GM18526 (cell line): ENCODE data around the gene ELK1.

Experiments used
- POLR2A ChIP-seq: IDR thresholded peaks from 3 replicates; pipeline ENCODE4 v1.6.1; 2011; ENCODE audit not compliant: insufficient read length; ENCODE audit errors: extremely low read depth

ELK1 gene

DNA sequence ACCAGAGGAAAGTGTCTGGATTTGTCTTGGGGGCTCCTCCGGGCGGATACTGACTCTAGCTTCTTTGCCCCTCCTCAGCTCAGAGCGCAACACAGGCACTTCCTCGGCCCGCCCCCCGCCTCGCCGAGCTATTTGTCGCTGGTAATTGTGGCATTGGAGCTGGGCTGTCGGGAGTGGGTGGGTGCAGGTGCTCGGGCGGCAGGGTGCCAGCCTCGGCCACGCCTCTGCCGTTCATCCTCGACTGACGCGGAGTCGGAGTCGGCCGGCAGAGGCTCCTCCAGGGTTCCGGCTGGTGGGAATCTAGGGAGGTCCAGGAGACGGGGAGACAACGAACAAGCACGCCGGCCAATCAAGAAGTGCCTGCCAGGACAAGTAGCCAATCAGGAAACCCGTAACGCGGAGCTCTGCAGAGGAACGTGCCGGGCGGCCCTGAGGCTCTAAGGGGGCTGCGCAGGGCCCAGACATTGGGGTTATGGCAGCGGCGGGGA, 26.8 kb downstream of the ELK1 start:
- no peak for TF ChIP-seq POLR2A

DNA sequence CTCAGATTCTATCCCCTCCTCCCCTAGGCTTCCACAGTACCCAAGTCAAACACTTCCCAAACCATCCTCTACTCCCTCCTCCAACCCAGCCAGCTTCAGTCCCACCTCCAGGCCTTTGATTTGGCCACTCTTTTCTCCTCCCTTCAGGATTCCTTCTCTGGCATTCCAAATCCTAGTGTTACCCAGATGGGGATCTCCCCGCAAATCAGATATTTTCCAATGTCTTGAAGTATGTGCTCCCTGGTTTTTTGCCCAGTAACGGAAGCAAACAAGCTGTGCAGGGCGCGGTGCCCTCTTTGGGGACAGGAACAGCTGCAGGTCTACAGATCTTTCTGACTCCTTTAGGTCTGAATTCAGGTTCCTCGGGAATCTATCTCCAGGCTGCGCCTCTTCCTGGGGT, 28.5 kb downstream of the ELK1 start:
- no peak for TF ChIP-seq POLR2A

DNA sequence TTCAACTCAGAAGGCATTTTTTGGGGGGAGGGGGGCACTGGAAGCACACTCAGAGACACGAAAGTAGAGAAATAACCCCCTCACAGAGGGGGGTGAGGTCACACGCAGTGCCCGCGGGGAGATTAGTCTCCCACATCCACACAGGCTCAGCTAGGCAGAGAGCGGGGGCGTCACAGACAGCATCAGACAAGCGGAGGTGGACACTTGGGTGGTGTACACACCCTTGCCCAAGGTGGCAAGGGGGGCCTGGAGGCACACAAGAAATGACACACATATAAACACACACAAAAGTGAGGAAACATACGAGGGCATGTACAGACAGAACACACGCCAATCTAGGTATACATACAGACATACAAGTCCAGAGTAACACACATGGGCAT, 30.1 kb downstream of the ELK1 start:
- TF ChIP-seq POLR2A: no peak

DNA sequence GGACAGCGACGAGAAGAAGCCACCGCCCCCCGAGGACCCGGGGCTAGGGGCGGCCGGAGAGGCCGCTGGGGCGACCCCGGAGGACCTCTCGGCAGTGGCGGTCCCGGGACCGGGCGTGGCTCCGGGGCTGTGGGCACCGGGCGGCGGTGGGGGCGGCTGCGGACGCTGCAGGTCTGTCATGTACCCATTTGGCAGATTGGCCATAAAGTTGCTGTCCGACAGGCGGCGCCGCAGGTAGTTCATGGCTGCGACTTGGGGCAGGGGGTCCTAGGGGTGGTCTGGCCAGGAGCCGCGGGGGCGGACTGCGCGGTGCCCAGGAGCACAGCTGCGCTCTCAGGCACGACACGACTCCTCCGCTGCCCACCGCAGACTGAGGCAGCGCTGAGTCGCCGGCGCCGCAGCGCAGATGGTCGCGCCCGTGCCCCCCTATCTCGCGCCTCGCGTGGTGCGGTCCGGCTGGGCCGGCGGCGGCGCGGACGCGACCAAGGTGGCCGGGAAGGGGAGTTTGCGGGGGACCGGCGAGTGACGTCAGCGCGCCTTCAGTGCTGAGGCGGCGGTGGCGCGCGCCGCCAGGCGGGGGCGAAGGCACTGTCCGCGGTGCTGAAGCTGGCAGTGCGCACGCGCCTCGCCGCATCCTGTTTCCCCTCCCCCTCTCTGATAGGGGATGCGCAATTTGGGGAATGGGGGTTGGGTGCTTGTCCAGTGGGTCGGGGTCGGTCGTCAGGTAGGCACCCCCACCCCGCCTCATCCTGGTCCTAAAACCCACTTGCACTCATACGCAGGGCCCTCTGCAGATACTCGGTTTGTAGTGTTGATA, 30.7 kb downstream of the ELK1 start, which contains the start of gene SYN1:
SYN1 (minus strand) TSS at position 372 of the 817 bp plus-strand sequence; CDS start at position 243, 129 bp downstream.
- no peak for TF ChIP-seq POLR2A

DNA sequence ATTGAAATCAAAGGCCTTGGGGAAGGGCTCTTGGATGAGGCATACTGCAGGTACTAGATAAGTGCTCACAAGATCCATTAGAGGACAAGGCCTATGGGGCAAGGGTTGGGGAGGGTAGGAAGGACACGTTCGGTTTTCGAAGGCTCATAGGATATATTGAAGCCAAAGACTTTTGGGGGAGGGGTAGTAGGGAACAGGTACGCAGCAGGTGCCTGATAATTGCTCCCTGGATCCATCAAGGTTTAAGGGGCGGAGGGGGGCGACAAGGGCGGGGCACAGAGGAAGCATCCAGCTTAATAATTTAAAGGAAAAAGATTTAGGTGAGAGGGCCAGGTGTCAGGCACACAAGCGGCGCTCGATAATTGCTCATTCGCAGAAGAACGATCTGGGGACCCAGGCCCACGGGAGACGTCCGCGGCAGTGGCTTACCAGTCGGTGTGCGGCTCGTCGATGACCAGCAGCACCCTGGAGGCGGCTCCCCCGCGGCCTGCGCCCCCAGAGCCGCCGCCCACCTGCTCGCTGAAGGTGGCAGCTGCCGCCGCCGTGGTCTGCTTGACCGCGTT, 31.4 kb downstream of the ELK1 start:
- TF ChIP-seq POLR2A: no peak

DNA sequence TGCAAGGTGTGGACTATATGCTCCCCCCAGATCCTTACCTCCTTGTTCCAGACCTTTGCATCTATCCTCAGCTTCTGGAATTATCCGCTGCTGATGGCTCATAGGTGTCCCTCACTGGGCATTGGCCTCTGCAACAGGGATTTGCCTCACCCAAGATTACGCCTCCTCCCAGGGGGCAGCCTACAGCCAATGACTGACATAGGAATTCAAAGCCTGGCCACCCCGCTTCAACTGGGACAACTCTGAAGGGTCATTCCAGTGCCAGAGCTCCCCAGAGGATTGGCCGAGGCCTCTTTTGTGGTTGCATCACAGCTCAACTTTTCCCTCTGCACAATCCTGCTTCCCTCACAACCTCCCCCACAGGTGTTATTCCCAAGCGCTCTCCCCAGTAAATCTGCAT, 35.7 kb downstream of the ELK1 start:
- no peak for TF ChIP-seq POLR2A

DNA sequence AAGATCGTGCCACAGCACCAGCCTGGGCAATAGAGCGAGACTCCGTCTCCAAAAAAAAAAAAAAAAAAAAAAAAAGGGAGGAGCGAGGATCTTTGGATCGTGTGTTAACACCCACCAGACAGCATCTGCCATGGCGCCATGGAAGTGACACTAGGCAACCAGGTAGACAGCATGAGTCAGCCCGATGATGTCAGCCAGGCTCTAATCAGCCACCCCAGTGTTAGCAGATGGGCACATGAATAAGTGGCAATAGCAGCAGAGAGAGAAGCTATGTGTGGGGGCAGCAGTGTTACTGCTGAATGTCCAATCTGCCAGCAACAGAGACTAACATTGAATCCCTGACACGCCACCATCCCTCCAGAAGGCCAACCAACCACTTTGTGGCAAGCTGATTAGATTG, 37.3 kb downstream of the ELK1 start:
- no peak for TF ChIP-seq POLR2A

DNA sequence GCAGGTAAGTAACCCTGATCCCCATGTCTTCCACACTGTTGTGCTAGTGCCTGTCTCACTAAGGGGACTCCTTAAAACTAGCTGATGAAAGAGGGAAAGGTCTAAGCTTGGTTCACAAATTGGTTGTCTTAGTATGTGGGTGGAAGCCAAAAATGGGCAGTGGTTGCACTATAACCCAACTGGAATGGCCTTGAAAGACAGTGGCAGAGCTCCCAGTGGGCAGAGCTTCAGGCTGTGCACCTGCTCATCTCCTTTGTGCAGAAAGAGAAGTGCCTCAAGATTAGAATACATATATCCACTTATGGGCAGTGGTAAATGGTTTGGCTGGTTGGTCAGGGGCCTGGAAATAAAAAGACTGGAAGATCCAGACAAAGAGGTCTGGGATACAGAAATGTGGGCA, 37.9 kb downstream of the ELK1 start:
- TF ChIP-seq POLR2A: no peak

DNA sequence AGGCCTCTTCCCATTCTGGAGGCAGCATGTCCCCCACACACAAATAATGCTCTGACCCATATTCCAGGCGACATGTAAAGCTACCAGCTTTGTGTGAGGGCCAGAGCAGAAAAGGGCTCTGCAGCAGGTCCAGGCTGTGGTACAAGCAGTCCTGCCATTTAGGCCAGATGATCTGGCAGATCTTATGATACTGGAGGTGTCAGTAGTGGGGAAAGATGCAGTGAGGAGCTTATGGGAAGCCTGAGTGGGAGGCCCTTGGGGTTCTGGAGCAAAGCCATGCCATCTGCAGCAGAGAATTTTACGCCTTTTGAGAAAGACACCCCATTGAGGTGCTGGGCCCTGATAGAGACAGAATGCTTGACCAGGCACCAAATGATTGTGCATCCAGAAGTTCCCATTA, 38.4 kb downstream of the ELK1 start:
- TF ChIP-seq POLR2A: no peak

DNA sequence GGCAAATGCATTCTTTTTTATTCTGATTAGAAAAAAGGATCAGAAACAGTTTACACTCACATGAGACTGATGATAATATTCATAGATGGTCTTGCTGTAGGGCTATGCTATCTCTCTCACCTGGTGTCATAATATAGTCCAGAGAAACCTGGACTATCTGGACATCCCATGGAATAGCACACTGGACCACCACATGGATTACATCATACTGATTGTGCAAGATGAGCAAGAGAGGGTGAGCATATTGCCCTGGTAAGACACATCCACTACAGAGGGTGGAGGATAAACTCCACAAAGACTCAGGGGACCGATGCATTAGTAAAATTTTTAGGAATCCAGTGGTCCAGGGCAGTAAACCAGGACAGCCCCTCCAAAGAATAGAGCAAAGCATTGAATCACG, 38.9 kb downstream of the ELK1 start:
- no peak for TF ChIP-seq POLR2A

DNA sequence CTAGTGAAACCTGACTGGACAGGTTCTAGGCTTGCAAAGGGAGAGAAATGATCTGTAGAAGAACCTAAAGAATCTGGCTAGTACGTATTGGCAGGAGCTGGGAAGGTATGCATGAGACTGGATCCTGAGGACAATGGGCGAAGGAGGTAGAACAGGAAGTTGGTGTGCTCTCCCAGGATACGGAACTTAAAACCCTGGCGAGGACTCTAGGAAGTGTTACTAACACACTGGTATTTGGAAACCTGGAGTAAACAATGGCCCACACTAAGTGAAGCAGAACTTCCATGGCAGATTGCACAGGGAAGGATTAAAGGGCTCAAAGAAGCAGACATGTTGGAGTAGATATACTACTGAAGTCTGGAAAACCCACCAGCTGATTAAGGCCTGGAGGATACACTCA, 39.9 kb downstream of the ELK1 start:
- TF ChIP-seq POLR2A: no peak

DNA sequence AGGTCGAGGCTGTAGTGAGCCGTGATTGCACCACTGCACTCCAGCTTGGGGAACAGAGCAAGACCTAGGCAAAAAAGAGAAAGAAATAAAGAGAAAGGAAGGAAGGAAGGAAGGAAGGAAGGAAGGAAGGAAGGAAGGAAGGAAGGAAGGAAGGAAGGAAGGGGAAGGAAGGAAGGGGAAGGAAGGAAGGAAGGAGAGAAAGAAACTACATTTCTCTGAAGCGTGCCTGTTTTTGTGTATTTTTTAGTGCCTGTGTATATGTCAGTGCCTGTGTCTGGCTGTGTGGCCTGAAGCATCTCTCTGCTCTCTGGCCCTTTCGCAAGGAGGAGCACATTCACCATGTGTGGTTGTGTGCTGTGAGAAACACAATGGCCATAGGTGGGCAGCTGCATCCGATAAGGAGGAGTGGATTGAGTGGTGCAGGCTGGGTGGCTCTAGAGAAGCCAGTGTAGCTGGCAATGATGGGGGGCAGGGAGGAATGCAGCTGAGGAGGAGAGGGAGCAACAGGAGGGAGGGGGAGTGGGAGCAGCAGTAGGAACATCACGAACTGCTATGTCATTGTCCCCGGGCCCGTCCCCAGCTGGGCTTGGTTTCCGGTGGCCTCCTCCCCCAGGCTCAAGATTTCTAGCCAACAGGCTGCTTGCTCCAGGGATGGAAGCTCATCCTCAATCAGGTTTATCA, 42.1 kb downstream of the ELK1 start:
- no peak for TF ChIP-seq POLR2A

DNA sequence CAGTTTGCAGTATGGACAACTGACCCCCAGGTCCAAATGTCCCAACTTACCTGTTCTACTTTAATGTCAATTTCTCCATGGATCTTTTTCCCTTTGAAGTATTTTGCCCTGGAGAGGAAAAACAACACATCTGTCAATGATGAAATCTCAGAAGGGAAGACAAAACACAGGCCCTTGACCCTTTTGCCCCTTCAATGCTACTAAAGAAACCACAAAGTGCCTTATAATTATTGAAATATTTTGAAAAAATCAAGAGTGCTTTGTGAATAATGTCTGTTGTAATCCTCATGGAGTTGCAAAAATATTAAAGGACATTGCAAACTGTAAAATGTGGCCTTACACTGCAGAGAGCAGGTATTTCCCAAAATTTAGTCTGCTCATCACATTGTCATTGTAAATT, 43.3 kb downstream of the ELK1 start:
- no peak for TF ChIP-seq POLR2A

DNA sequence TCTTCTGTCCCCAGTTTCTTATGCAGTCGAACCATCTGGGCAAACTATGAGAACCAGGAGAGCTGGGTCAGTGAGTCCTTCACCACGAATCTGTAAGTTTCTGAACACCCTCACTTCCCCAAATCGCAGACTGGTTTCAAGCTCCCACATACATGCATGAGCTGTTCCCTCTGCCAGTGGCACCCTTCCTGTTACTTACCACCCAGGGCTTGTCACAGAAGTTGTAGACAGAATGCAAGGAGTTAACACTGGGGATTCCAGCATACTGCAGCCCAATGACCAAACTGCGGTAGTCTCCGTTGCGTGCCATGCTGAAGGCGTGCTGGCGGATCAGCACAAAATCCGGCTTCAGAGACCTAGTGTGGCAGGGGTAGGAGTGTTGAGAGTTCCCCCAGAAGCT, 45.3 kb downstream of the ELK1 start:
- TF ChIP-seq POLR2A: no peak

DNA sequence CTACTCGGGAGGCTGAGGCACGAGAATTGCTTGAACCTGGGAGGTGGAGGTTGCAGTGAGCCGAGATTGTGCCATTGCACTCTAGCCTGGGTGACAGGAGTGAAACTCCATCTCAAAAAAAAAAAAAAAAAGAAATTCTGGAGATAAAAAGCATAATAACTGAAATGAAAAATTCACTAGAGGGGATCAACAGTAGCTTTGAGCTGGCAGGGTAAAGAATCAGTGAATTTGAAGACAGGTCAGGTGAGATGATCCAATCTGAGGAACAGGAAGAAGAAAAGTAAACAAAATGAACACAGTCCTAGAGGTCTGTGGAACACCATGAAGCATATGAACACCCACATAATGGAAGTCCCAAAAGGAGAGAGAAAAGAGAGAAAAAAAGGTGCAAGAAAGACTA, 53.1 kb downstream of the ELK1 start:
- TF ChIP-seq POLR2A: no peak

DNA sequence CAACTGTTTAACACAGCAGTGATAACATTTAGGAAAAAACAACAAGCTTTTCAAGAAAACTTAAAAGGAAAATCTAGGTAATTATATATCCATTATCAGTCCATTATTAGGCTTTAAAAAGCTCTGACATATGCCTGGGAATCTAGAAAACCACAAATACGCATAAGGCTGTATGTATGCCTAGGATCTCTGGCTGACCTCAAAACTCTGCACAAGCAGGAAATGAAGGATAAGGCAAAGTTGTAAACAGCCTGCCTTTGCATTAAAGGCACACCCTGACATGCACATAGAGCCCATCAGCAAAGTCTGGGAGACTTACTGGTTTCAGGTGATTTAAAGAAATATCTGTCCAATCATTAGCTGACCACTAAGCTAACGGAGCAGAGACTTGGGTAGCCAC, 54.1 kb downstream of the ELK1 start:
- TF ChIP-seq POLR2A: no peak
